A549 (cell line): Measurements from ENCODE around the gene MAP1LC3C. TPM values are rescaled to one million over a fixed set of nuclear protein-coding genes. Genes with fewer than 3 reads are reported as not detected.

Source experiments
- ATAC-seq, 2 experiments: fragments of 200-7000 bp in 1 of 2; fragments of >200 bp in 1 of 2; cut with Nextera tagmentation in 1 of 2; cut with Tn5 transposase in 1 of 2; 3 replicates each; pipeline versions ENCODE4 v1.8.0 to v1.9.1; 2018 to 2020; ENCODE audit warnings: mild to moderate bottlenecking in 1 of 2, moderate library complexity in 1 of 2
- CTCF ChIA-PET: fragments of 300-600 bp; sonication (Branson Sonifier 250); formaldehyde crosslinking; extraction: SDS; loops from one replicate; lab custom pipeline; 2021; ENCODE audit warnings: antibody characterized with exemption, inconsistent platforms; lab: Yijun Ruan, JAX
- POLR2A ChIA-PET: fragments of 350-600 bp; formaldehyde crosslinking; extraction: SDS; loops from one replicate; lab custom pipeline; 2021; ENCODE audit warnings: antibody characterized with exemption, inconsistent platforms; lab: Yijun Ruan, JAX
- DNase-seq, 2 experiments: peaks; one replicate each; pipeline versions ENCODE4 v3.0.0 to v3.0.0-alpha.2; 2011 to 2016; ENCODE audit warnings: low read depth in 1 of 2, low spot score in 1 of 2
- FAIRE-seq: peaks from 2 replicates; lab custom pipeline; 2011; peaks lifted over from hg19 to GRCh38; lab: Jason Lieb, UNC
- H3K27ac ChIP-seq, 2 experiments: fragments of >200 bp; sonication (Bioruptor Twin); formaldehyde crosslinking; 3 replicates each; pipeline ENCODE4 v1.5.1; 2016 to 2017
- H3K4me1 ChIP-seq: fragments of >200 bp; sonication (Bioruptor Twin); formaldehyde crosslinking; 3 replicates; pipeline ENCODE4 v1.6.1; 2016
- H3K4me2 ChIP-seq: fragments of >200 bp; sonication (Bioruptor Twin); formaldehyde crosslinking; 3 replicates; pipeline ENCODE4 v1.6.1; 2016
- H3K4me3 ChIP-seq: fragments of >200 bp; sonication (Bioruptor Twin); formaldehyde crosslinking; 3 replicates; pipeline ENCODE4 v1.5.1; 2016
- H3K9me3 ChIP-seq: fragments of >200 bp; sonication (Bioruptor Twin); formaldehyde crosslinking; 3 replicates; pipeline ENCODE4 v1.6.1; 2016
- BHLHE40 ChIP-seq: IDR thresholded peaks from 2 replicates; pipeline ENCODE4 v1.6.1; 2012; ENCODE audit warnings: low read depth, low read length, inconsistent platforms
- CBX8 ChIP-seq: fragments of 200-600 bp; sonication (generic); IDR thresholded peaks from 2 replicates; pipeline ENCODE4 v1.6.1; 2016
- CEBPB ChIP-seq, 2 experiments: fragments of >200 bp in 1 of 2; sonication (Bioruptor Twin) in 1 of 2; formaldehyde crosslinking in 1 of 2; IDR thresholded peaks; 2 replicates each; pipeline ENCODE4 v1.6.1; 2012 to 2016
- CHD2 ChIP-seq: fragments of 150-350 bp; IDR thresholded peaks from 2 replicates; pipeline ENCODE4 v1.6.1; 2014; ENCODE audit warnings: low read length; ENCODE audit not compliant: partially characterized antibody
- CTCF ChIP-seq: fragments of >200 bp; sonication (Bioruptor Twin); formaldehyde crosslinking; IDR thresholded peaks from 3 replicates; pipeline ENCODE4 v1.5.1; 2016
- EHF ChIP-seq: fragments of 250-450 bp; sonication (Bioruptor Pico); IDR thresholded peaks from 2 replicates; pipeline ENCODE4 v1.5.0; 2020; ENCODE audit warnings: mild to moderate bottlenecking
- EHMT2 ChIP-seq: fragments of 200-600 bp; sonication (generic); IDR thresholded peaks from 2 replicates; pipeline ENCODE4 v1.6.1; 2016; ENCODE audit warnings: antibody characterized with exemption, low read depth, mild to moderate bottlenecking, moderate library complexity
- ESRRA ChIP-seq: fragments of 150-350 bp; IDR thresholded peaks from 2 replicates; pipeline ENCODE4 v1.6.1; 2014; ENCODE audit warnings: mild to moderate bottlenecking, low read length, borderline replicate concordance
- GATA3 ChIP-seq: IDR thresholded peaks from 2 replicates; pipeline ENCODE4 v1.6.1; 2012; ENCODE audit warnings: borderline replicate concordance
- HDAC2 ChIP-seq: fragments of 200-600 bp; sonication (generic); IDR thresholded peaks from 2 replicates; pipeline ENCODE4 v1.6.1; 2016
- HES2 ChIP-seq: fragments of >200 bp; sonication (Bioruptor Twin); formaldehyde crosslinking; IDR thresholded peaks from 2 replicates; pipeline ENCODE4 v1.6.1; 2016
- HOXA7 ChIP-seq: fragments of 250-450 bp; sonication (Bioruptor Pico); IDR thresholded peaks from 2 replicates; pipeline ENCODE4 v1.5.0; 2020; ENCODE audit warnings: mild to moderate bottlenecking, moderate library complexity
- HOXB5 ChIP-seq: fragments of 250-450 bp; sonication (Bioruptor Pico); IDR thresholded peaks from 2 replicates; pipeline ENCODE4 v1.5.0; 2020; ENCODE audit warnings: mild to moderate bottlenecking, moderate library complexity
- JUN ChIP-seq, 2 experiments: fragments of >200 bp; sonication (Bioruptor Twin); formaldehyde crosslinking; IDR thresholded peaks; 2 replicates in 1 of 2; 3 replicates in 1 of 2; pipeline ENCODE4 v1.6.1; 2016 to 2017
- MAX ChIP-seq: IDR thresholded peaks from 2 replicates; pipeline ENCODE4 v1.6.1; 2012
- MAZ ChIP-seq: fragments of 150-350 bp; IDR thresholded peaks from 2 replicates; pipeline ENCODE4 v1.6.1; 2014; ENCODE audit warnings: antibody characterized with exemption, low read depth, low read length, borderline replicate concordance
- NPAS2 ChIP-seq: fragments of 250-450 bp; sonication (Bioruptor Pico); IDR thresholded peaks from 2 replicates; pipeline ENCODE4 v1.8.0; 2022; ENCODE audit warnings: mild to moderate bottlenecking, moderate library complexity, borderline replicate concordance
- NR3C1 ChIP-seq: fragments of >200 bp; sonication (Bioruptor Twin); formaldehyde crosslinking; IDR thresholded peaks from 3 replicates; pipeline ENCODE4 v1.6.1; 2017
- REST ChIP-seq: fragments of 200-600 bp; sonication (generic); IDR thresholded peaks from 2 replicates; pipeline ENCODE4 v1.6.1; 2016; ENCODE audit warnings: antibody characterized with exemption, mild to moderate bottlenecking, moderate library complexity
- RFX5 ChIP-seq: fragments of 450-650 bp; IDR thresholded peaks from 2 replicates; pipeline ENCODE4 v1.7.1; 2014; ENCODE audit warnings: antibody characterized with exemption, mild to moderate bottlenecking, moderate library complexity
- SMC3 ChIP-seq: fragments of >200 bp; sonication (Bioruptor Twin); formaldehyde crosslinking; IDR thresholded peaks from 3 replicates; pipeline ENCODE4 v1.6.1; 2018; ENCODE audit warnings: inconsistent platforms
- TFCP2L1 ChIP-seq: fragments of 250-450 bp; sonication (Bioruptor Pico); IDR thresholded peaks from 2 replicates; pipeline ENCODE4 v1.5.0; 2021; ENCODE audit warnings: mild to moderate bottlenecking
- TP53 ChIP-seq: fragments of 250-450 bp; sonication (Bioruptor Pico); IDR thresholded peaks from 2 replicates; pipeline ENCODE4 v1.5.0; 2021; ENCODE audit warnings: mild to moderate bottlenecking, moderate library complexity
- ZC3H11A ChIP-seq: fragments of 450-650 bp; IDR thresholded peaks from 2 replicates; pipeline ENCODE4 v1.6.1; 2014; ENCODE audit warnings: antibody characterized with exemption, mild to moderate bottlenecking
- ZFP36 ChIP-seq: fragments of 450-650 bp; IDR thresholded peaks from 2 replicates; pipeline ENCODE4 v1.6.1; 2014; ENCODE audit warnings: borderline replicate concordance; ENCODE audit not compliant: partially characterized antibody
- WGBS: methylation state at CpG from one replicate; pipeline ENCODE4 v1.1.6; 2017; ENCODE audit errors: missing lambda C conversion rate; 5-methylcytosine and 5-hydroxymethylcytosine counted together
- polyA plus RNA-seq, 4 experiments: library from polyadenylated mRNA; depleted of rRNA in 3 of 4; stranded (reverse); fragments of >200 nt; fragmentation: RNase III in 1 of 4; extraction: RNeasy Plus Mini Kit Qiagen cat#74134 plus additional on column Dnase treatment in 1 of 4; gene quantifications; 2 replicates in 3 of 4; 3 replicates in 1 of 4; pipeline ENCODE4 v1.2.3, GENCODE V29; 2011 to 2017

MAP1LC3C gene
- polyA plus RNA-seq, 2 of the 4 experiments (the other 2 are of a cell fraction): 0.21 to 0.23 TPM

- TF ChIP-seq JUN (IDR thresholded peaks at IDR 0.05) (no peak), GATA3 (no peak), RFX5 (no peak)
Measured at GRCh38 chr1:242030071-242030470, 31.2 kb upstream of the MAP1LC3C start (continued).

GRCh38 chr1:242025681-242026080 lies 26.8 kb upstream of the MAP1LC3C start:
- CTCF ChIA-PET: no interaction called here
- POLR2A ChIA-PET: no interaction called here
- FAIRE-seq (no peak), DNase-seq (no peak), ATAC-seq (no peak)
- no peak for TF ChIP-seq HDAC2
- TF ChIP-seq MAX: no peak
- TF ChIP-seq JUN (IDR thresholded peaks at IDR 0.05): no peak
- no peak for TF ChIP-seq HOXB5 (CRISPR knock-in tag)
- TF ChIP-seq CEBPB (IDR thresholded peaks at IDR 0.05): no peak
- no peak for TF ChIP-seq SMC3
- no peak for TF ChIP-seq HES2
- TF ChIP-seq ESRRA: no peak
- no peak for TF ChIP-seq NPAS2 (CRISPR knock-in tag)
- Histone ChIP-seq H3K9me3 (no peaks in the 10 kb centered on the region), H3K4me1 (no peaks in the 10 kb centered on the region), H3K4me2 (no peak overlapping the region), H3K4me3 (no peak overlapping the region), H3K27ac (no peak overlapping the region)
- WGBS: 85% methylated on average over 13 of the region's 13 CpGs

GRCh38 chr1:242023805-242024204 lies 24.9 kb upstream of the MAP1LC3C start:
- DNase-seq: no peak
- POLR2A ChIA-PET: no interaction called here
- 65% methylated on average over 6 of the region's 6 CpGs for WGBS
- H3K27ac ChIP-seq: no peak overlapping the region
- H3K9me3 ChIP-seq: no peaks in the 10 kb centered on the region
- CTCF ChIA-PET: no interaction called here
- no peak overlapping the region for H3K4me2 ChIP-seq
- no peak for TF ChIP-seq EHF (CRISPR knock-in tag)
- TF ChIP-seq EHMT2: no peak
- TF ChIP-seq HOXB5 (CRISPR knock-in tag): no peak
- no peak for TF ChIP-seq TP53 (CRISPR knock-in tag)
- TF ChIP-seq MAZ: no peak
- TF ChIP-seq ZFP36: no peak
- TF ChIP-seq HOXA7 (CRISPR knock-in tag): no peak
- TF ChIP-seq BHLHE40: no peak
- no peak for TF ChIP-seq CTCF
- no peak for TF ChIP-seq TFCP2L1
- no peak for TF ChIP-seq REST
- no peak for TF ChIP-seq NR3C1
- TF ChIP-seq CHD2: no peak
- TF ChIP-seq ESRRA: no peak
- no peak for TF ChIP-seq CBX8
- TF ChIP-seq ZC3H11A: no peak
- TF ChIP-seq, all 56 proteins: peak for 0
- H3K4me1 ChIP-seq: peaks cover 8% of the 10 kb centered on the region; the same call in 2 of the 3 replicates
- no peak for FAIRE-seq
- H3K4me3 ChIP-seq: no peak overlapping the region
- no peak for ATAC-seq
